Transverse colon (tissue), 4 donors: ENCODE data around the gene RAB24.

ENCODE experiments used
- EP300 ChIP-seq: sonication (generic); formaldehyde crosslinking; IDR thresholded peaks from one replicate; pipeline ENCODE4 v1.6.1; 2017; ENCODE audit warnings: antibody characterized with exemption, low read depth
- POLR2A ChIP-seq: fragments of 450-650 bp; IDR thresholded peaks from one replicate; pipeline ENCODE4 v1.6.1; 2016; ENCODE audit warnings: antibody characterized with exemption, mild to moderate bottlenecking, moderate library complexity
- POLR2AphosphoS5 ChIP-seq, 3 donors: sonication (generic); formaldehyde crosslinking; IDR thresholded peaks; one replicate each; pipeline ENCODE4 v1.6.1; 2016; ENCODE audit warnings: antibody characterized with exemption in 3 of 3
- TF ChIP-seq, protein P1 (sequence below), 5 experiments: fragments of 200-600 bp in 3 of 5; fragments of 450-650 bp in 2 of 5; sonication (generic) in 3 of 5; IDR thresholded peaks; 1 replicate in 2 of 5; 2 replicates in 3 of 5; pipeline ENCODE4 v1.5.1; 2016 to 2017; ENCODE audit warnings: antibody characterized with exemption in 5 of 5, inconsistent platforms in 3 of 5, mild to moderate bottlenecking in 2 of 5, moderate library complexity in 1 of 5

DNA sequence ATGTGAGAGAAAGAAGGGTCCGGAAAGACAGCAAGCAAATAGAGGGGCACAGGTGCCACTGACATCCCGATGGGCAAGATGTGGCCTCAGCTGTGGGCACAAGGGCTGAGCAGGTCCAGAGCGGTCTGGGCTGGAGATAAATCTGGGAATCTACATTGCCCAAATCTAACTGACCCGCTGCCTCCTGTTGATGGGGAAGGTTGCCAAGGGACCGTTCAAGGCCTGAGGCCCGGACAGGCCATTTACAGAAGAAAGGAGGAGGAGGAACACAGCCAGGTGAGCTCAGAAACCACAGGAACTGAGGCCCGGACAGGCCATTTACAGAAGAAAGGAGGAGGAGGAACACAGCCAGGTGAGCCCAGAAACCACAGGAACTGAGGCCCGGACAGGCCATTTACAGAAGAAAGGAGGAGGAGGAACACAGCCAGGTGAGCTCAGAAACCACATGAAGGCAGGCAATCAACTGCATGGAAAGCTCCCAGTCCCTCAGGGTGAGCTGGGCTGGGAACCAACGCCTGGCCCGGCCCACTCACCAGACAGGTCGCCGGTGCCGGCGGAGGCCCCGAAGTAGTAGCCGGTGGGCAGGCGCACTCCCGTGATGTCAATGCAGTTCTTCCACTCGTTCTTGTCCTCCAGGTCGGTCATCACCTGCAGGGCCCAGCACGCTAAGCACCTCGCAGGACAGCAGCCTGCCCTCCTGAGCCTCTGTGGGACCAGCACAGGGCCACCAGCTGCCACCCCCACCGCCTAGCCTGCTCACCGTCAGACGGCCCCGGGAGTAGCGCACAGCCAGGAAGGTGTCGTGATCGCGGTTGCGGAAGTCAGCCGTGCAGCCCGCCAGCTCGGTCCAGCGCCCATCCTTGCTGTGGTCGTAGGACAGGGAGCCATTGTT lies 33.3 kb upstream of the RAB24 start:
- no peak for TF ChIP-seq POLR2A
- TF ChIP-seq, protein P1, sequence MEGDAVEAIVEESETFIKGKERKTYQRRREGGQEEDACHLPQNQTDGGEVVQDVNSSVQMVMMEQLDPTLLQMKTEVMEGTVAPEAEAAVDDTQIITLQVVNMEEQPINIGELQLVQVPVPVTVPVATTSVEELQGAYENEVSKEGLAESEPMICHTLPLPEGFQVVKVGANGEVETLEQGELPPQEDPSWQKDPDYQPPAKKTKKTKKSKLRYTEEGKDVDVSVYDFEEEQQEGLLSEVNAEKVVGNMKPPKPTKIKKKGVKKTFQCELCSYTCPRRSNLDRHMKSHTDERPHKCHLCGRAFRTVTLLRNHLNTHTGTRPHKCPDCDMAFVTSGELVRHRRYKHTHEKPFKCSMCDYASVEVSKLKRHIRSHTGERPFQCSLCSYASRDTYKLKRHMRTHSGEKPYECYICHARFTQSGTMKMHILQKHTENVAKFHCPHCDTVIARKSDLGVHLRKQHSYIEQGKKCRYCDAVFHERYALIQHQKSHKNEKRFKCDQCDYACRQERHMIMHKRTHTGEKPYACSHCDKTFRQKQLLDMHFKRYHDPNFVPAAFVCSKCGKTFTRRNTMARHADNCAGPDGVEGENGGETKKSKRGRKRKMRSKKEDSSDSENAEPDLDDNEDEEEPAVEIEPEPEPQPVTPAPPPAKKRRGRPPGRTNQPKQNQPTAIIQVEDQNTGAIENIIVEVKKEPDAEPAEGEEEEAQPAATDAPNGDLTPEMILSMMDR (IDR thresholded peaks at IDR 0.05), result no peak
- no peak for TF ChIP-seq POLR2AphosphoS5 (IDR thresholded peaks at IDR 0.05)
- no peak for TF ChIP-seq EP300
